IPS-11a (cell line): ENCODE results near the gene CHST4.
"Not testable (repeated sequence)": the region's sequence is repeated elsewhere in the genome, so short reads cannot be mapped to it uniquely, and the experiment has no call there.

ENCODE experiments used
- H3K4me3 ChIP-seq: one replicate; pipeline ENCODE4 v1.5.1; 2013; ENCODE audit warnings: low read depth, low read length, control low read depth

CHST4 gene

DNA sequence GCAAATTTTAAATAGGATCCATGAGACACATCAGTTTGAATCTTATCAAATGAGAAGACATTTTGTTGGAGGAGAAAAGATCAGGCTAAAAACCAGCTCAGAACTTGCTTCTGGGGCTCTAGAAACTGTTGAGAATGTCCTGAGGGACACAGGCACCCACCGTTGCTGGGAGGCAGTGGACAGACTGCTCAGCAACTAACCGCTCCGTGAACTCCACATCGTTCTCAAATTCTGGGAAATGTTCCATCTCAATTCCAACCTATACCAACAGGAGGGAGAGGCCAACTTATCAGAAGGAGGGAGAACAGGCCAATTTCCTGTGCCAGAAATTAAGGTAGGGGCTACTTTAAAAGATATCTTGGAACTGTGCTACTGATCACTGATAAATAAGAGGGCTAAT, 42.3 kb downstream of the CHST4 start:
- no peak overlapping the region for H3K4me3 ChIP-seq

DNA sequence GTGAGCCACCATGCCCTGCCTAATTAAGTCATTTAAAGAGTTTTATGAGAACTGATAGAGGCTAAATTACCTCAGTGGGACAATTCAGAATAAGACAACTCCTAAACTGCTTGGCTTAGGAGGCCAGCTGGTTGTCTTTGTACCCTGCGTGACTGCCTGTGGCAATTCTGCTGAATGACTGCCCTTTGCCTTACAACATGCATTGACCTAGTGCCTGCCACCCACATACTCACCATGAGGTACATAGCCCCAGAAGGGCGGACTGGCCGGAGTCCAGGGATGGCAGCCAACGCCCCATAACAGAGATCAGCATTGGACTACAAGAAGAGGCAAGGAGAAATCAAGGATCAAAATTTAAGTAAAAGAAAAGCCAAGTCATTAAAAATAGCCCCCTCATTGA, 43.4 kb downstream of the CHST4 start:
- no peak overlapping the region for H3K4me3 ChIP-seq

DNA sequence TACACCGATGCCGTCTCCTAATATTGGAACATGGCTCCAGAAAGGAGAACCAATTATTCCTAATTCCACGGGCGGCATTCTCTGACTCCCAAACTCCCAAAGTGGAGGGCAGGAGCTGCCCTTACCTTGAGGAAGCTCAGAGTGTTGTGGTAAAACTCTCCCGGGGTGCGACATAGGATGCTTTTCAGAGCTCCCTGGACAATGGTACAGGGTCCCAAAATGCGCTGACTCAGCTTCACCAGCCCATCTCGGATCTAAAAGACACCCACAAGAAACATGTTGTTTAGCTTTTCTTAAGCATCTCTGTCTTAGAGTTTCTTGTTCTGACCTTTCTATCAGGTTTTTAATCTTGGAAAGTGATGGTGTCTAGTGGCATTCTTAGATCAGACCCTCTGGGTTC, 43.9 kb downstream of the CHST4 start:
- no peak overlapping the region for H3K4me3 ChIP-seq

DNA sequence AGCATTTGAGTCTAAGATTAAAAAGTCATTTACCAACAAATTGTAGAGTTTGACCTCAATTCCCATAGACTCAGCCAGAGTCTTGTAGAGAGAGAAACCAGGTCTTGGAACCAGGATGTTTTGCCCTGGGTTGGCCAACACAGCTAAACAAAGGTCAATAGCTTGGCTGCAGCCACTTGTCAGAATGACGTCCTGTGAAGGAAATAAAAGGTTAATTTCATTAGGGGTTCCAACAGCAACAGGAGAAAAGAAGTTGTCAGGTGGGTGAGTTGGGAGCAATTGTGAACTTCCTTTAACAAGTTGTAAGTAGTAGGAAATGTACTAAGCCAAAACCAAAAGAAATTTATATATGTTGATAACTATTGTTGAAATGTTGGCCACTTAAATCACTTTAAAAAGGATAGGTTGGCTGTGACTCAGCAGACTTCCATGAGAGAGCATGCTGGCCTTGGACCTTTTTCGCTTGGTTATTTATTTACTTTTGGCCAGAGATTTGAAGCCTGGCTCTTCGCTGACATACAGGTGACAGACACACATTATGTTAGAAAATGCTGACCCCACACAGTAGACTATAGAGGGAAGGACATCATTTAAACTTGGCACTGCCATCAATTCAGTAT, 46.4 kb downstream of the CHST4 start:
- no peak overlapping the region for H3K4me3 ChIP-seq

DNA sequence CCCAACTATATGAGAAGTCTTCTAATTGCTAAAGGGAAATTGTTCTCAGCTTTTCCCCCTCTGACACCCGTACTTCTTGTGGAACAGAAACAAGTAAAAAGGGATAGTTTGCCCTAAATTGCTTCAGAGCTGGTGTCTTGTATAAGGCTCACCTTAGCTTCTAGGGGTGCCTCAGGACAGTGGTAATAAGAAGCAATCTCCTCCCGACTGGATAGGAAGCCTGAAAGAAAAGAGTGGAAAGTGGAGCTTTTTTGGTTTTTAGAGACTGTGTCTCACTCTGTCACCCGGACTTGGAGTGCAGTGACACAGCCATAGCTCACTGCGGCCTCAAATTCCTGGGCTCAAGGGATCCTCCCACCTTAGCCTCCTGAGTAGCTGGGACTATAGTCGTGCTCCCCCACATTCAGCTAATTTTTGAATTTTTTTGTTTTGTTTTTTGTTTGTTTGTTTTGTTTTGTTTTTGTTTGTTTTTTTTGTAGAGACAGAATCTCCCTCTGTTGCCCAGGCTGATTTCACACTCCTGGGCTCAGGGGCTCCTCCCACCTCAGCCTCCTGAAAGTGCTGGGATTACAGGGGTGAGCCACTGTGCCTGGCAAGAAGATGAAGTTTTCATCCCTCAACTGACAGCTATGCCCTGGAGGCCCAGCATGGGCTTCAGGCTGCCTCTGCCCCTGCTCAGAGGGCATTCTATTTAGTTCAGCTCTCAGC, 47.3 kb downstream of the CHST4 start:
- no peak overlapping the region for H3K4me3 ChIP-seq

DNA sequence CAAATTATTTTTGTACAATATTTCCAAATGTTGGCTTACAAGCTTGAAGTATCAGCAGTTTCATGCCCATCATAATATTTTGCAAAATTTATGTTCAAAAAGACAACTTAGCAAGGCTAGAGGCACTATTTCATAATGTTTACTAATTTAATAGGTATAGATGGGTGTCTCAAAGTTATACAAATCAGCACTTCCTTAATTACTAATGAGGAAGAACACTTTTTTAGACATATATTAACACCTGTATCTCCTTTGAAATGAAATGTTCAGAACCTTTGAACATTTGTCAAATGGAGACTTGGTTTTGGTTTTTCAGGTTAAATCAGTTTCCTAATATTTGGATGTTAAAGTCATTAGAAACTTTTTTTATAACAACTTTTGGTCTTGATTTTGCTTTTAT, 48.5 kb downstream of the CHST4 start:
- no peak overlapping the region for H3K4me3 ChIP-seq

DNA sequence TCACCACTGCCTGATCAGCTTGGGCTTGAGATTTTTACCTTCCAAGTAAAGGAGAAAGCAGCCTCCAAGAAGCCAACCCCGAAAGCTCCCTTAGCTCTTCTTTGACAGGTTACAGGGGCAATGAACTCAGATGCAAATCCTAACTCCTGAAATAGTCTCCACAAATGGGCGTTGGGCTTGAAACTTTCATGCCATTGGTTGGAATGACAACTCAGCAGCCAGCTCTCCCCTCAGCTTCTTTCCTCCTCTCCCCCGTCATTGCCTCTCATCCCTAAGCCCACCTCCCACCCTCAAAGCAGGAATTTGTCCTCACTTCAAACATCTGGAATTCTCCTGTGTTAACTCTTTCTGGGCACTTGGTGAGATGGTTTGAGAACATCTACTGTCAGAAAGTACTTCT, 50.7 kb downstream of the CHST4 start, which contains the start of gene TAT:
Gene TAT (minus strand): TSS at position 122 of the 400 bp plus-strand sequence. CDS start 677 bp downstream, outside the sequence.
- H3K4me3 ChIP-seq: no peak within 1 kb of the TSS

DNA sequence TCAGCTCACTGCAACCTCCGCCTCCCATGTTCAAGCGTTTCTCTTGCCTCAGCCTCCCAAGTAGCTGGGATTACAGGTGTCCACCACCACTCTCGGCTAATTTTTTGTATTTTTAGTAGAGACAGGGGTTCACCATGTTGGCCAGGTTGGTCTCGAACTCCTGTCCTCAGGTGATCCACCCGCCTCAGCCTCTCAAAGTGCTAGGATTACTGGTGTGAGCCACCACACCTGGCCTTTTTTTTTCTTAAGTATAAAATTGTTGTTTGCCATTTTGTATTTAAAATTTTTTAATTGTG, 56.3 kb downstream of the CHST4 start:
- H3K4me3 ChIP-seq: not testable (repeated sequence)

DNA sequence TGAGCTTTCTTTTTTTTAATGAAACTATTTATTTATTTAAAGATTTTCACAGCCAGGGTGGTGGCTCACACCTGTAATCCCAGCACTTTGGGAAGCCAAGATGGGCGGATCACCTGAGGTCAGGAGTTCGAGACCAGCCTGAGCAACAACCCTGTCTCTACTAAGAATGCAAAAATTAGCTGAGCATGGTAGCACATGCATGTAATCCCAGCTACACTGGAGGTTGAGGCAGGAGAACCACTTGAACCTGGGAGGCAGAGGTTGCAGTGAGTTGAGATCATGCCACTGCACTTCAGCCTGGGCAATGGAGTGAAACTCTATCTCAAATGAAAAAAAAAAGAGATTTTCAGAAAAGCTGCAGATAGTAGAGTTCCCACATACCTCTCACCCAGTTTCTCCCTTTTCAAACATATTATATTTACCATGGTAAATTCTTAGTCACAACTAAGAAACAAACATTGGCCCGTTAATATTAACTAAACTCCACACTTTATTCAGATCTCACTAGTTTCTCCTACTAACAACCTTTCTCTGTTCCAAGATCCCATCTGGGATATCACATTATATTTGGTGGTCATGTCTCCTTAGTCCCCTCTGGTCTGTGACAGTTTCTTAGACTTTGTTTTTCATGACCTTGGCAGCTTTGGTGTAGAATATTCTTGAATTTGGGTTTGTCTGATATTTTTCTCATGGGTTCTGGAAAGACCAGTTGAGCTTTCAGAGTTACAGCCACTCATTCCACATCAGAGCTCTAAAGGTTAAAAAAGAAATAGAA, 58.5 kb downstream of the CHST4 start:
- no peak overlapping the region for H3K4me3 ChIP-seq

DNA sequence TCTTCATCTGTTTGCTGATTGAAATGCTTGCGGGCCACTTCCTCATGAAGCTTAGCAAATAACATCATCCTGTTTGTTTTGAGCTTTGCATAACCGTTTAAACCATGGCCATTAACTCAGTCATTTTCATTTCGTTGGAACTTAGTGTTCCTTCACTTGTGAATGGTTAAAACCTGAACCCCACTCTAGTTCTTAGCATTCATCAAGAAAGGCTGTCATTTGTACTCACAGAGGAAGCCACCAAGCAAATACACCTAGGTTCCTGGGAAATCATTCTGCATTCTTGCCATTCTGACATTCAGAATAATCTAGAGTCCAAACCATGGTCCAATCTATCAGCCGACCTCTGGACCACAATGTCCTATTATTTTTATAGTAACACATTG, 59.1 kb downstream of the CHST4 start:
- no peak overlapping the region for H3K4me3 ChIP-seq
